Smooth muscle cell (in vitro differentiated cells): ENCODE results near the gene ATP13A1. TPM values are rescaled to one million over a fixed set of nuclear protein-coding genes. Genes with fewer than 3 reads are reported as not detected.
A peak's percentile ranks its signal among the peaks of the same experiment; 100 is the strongest.
"Not testable (repeated sequence)": the region's sequence is repeated elsewhere in the genome, so short reads cannot be mapped to it uniquely, and the experiment has no call there.

Source experiments
- DNase-seq: peaks from one replicate; lab custom pipeline; 2025; ENCODE audit not compliant: unreplicated experiment; lab: John Stamatoyannopoulos, UW
- H2AFZ ChIP-seq: fragments of 200-600 bp; sonication (generic); 2 replicates; pipeline ENCODE4 v1.6.0; 2016; ENCODE audit warnings: antibody characterized with exemption, low read depth, mild to moderate bottlenecking
- H3F3A ChIP-seq: fragments of 200-600 bp; sonication (generic); 2 replicates; pipeline ENCODE4 v1.6.0; 2017; ENCODE audit warnings: antibody characterized with exemption, low read depth
- H3K27ac ChIP-seq: fragments of 200-600 bp; sonication (generic); 2 replicates; pipeline ENCODE4 v1.5.1; 2016; ENCODE audit warnings: low read depth, mild to moderate bottlenecking
- H3K27me3 ChIP-seq: fragments of 200-600 bp; sonication (generic); 2 replicates; pipeline ENCODE4 v1.6.1; 2016; ENCODE audit warnings: low read depth, mild to moderate bottlenecking
- H3K36me3 ChIP-seq: fragments of 200-600 bp; sonication (generic); 2 replicates; pipeline ENCODE4 v1.5.1; 2016; ENCODE audit warnings: low read depth
- H3K4me1 ChIP-seq: fragments of 200-600 bp; sonication (generic); 2 replicates; pipeline ENCODE4 v1.5.1; 2016; ENCODE audit warnings: low read depth
- H3K4me2 ChIP-seq: fragments of 200-600 bp; sonication (generic); 2 replicates; pipeline ENCODE4 v1.6.0; 2016; ENCODE audit warnings: mild to moderate bottlenecking
- H3K4me3 ChIP-seq: fragments of 200-600 bp; sonication (generic); 2 replicates; pipeline ENCODE4 v1.5.1; 2016; ENCODE audit warnings: mild to moderate bottlenecking
- H3K79me2 ChIP-seq: fragments of 200-600 bp; sonication (generic); 2 replicates; pipeline ENCODE4 v1.6.0; 2016; ENCODE audit warnings: low read depth, mild to moderate bottlenecking
- H3K9ac ChIP-seq: fragments of 200-600 bp; sonication (generic); 2 replicates; pipeline ENCODE4 v1.6.0; 2016; ENCODE audit warnings: low read depth
- H3K9me3 ChIP-seq: fragments of 200-600 bp; sonication (generic); replicated peaks from 2 replicates; pipeline ENCODE4 v1.5.1; 2016; ENCODE audit warnings: low read depth
- H4K20me1 ChIP-seq: fragments of 200-600 bp; sonication (generic); 2 replicates; pipeline ENCODE4 v1.6.0; 2016; ENCODE audit warnings: low read depth
- WGBS: methylation state at CpG from one replicate; pipeline ENCODE4 v1.1.7; 2016; ENCODE audit warnings: low lambda C conversion rate; 5-methylcytosine and 5-hydroxymethylcytosine counted together
- polyA plus RNA-seq: library from polyadenylated mRNA; unstranded; fragments of >200 nt; fragmentation: Nextera tagmentation; extraction: Ambion mirVana; gene quantifications from 2 replicates; pipeline ENCODE4 v1.2.1, GENCODE V29; 2016
- total RNA-seq: library from RNA; depleted of rRNA; stranded (reverse); fragments of >200 nt; gene quantifications from 2 replicates; pipeline ENCODE4 v1.2.3, GENCODE V29; 2014
- TF ChIP-seq, protein P1 (sequence below): fragments of 200-600 bp; sonication (generic); IDR thresholded peaks from 2 replicates; pipeline ENCODE4 v1.5.1; 2017; ENCODE audit warnings: borderline replicate concordance, mild to moderate bottlenecking, antibody characterized with exemption; ENCODE audit not compliant: insufficient read depth, poor library complexity, severe bottlenecking

ATP13A1 gene
- total and polyA plus RNA-seq, 2 experiments from 2014 or later = 48.1 to 51.4 TPM

- Histone ChIP-seq H3K36me3 (no peaks in the 10 kb centered on the region), H2AFZ (peak within 1 kb of the TSS; percentile 75), H3K9ac (peak within 1 kb of the TSS; percentile 71), H3K4me3 (peak within 1 kb of the TSS; percentile 83), H3K27me3 (no peaks in the 10 kb centered on the region), H4K20me1 (no peaks in the 10 kb centered on the region), H3K27ac (peak within 1 kb of the TSS; percentile 28), H3F3A (no peaks in the 10 kb centered on the region), H3K4me1 (peaks cover 9% of the 10 kb centered on the region), H3K79me2 (peaks cover 7% of the 10 kb centered on the region), H3K9me3 (no peaks in the 10 kb centered on the region), H3K4me2 (peak within 1 kb of the TSS; percentile 95)
- WGBS = 9% methylated on average over 36 of the region's 36 CpGs
- DNase-seq = peak; percentile 51
- TF ChIP-seq, protein P1, sequence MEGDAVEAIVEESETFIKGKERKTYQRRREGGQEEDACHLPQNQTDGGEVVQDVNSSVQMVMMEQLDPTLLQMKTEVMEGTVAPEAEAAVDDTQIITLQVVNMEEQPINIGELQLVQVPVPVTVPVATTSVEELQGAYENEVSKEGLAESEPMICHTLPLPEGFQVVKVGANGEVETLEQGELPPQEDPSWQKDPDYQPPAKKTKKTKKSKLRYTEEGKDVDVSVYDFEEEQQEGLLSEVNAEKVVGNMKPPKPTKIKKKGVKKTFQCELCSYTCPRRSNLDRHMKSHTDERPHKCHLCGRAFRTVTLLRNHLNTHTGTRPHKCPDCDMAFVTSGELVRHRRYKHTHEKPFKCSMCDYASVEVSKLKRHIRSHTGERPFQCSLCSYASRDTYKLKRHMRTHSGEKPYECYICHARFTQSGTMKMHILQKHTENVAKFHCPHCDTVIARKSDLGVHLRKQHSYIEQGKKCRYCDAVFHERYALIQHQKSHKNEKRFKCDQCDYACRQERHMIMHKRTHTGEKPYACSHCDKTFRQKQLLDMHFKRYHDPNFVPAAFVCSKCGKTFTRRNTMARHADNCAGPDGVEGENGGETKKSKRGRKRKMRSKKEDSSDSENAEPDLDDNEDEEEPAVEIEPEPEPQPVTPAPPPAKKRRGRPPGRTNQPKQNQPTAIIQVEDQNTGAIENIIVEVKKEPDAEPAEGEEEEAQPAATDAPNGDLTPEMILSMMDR = no peak
Measured at GRCh38 chr19:19668230-19669012, 4.9 kb upstream of the ATP13A1 start, which contains the start of gene ZNF101. ZNF101 (plus strand) TSS chr19:19668839; CDS start chr19:19668964, 125 bp downstream.

GRCh38 chr19:19665420-19665948 is 2.0 kb upstream of the ATP13A1 start:
- Histone ChIP-seq H4K20me1 (peaks cover 20% of the 10 kb centered on the region), H3K79me2 (peaks cover 35% of the 10 kb centered on the region), H3K4me1 (peaks cover 23% of the 10 kb centered on the region)
- H3F3A ChIP-seq, H3K9ac ChIP-seq, H2AFZ ChIP-seq, H3K9me3 ChIP-seq, H3K36me3 ChIP-seq, H3K4me3 ChIP-seq, DNase-seq, H3K27me3 ChIP-seq, H3K27ac ChIP-seq, H3K4me2 ChIP-seq: not testable (repeated sequence)
- WGBS = 97% methylated on average over 22 of the region's 22 CpGs

DNA sequence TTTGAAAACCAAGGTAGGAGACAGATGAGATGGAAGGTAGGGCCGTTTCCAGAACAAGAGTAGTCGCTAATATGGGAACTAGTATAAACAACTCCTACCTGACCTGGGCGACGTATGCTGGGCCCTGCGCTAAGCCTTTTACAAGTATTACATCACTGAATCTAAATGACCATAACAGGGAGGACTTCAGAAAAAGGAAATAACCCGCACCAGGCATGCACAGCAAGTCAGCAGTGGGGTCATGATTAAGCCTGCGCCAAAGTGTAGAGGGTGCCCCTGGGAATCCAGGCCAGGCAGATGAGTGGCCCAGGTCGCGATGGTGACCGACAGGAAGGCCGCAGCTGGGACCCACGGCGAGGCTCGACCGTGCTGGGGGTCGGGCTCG is 613 bp downstream of the ATP13A1 start:
- H3K9me3 ChIP-seq = no peaks in the 10 kb centered on the region
- peak overlapping the region; percentile 74 for H3K9ac ChIP-seq
- no peaks in the 10 kb centered on the region for H3K36me3 ChIP-seq
- H3K4me2 ChIP-seq = peak overlapping the region; percentile 95
- peak overlapping the region; percentile 65 for H3K4me3 ChIP-seq
- no peaks in the 10 kb centered on the region for H3F3A ChIP-seq
- H2AFZ ChIP-seq = no peak overlapping the region
- TF ChIP-seq, protein P1 = no peak
- peaks cover 34% of the 10 kb centered on the region for H3K79me2 ChIP-seq
- H3K27me3 ChIP-seq = no peaks in the 10 kb centered on the region
- DNase-seq = no peak
- H3K4me1 ChIP-seq = peaks cover 15% of the 10 kb centered on the region
- H4K20me1 ChIP-seq = peaks cover 31% of the 10 kb centered on the region
- 10% methylated on average over 17 of the region's 17 CpGs for WGBS
- peak overlapping the region; percentile 67 for H3K27ac ChIP-seq

DNA sequence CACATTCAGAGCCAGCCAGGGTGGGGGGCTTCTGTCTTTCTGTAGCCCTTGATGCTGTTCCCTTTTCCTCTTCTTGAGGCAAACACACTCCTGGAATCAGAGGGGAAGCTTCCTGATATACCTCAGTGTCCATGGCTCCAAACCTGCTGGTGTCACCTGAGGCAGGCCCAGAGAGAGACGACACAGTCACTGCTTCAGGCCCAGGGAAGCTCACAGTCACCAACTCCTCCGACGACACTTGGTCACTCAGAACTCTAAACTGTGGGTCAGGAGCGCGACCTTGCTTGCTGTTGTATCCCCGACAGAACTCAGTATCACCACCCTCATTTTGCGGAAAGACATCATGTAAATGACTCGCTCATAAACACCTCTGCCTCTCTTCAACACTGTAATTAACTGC is 1.1 kb downstream of the ATP13A1 start:
- Histone ChIP-seq H3K4me1 (peaks cover 15% of the 10 kb centered on the region), H3K9ac (peak overlapping the region; percentile 74), H3K27ac (no peak overlapping the region), H3K79me2 (peaks cover 34% of the 10 kb centered on the region), H3F3A (no peaks in the 10 kb centered on the region), H3K4me3 (peak overlapping the region; percentile 65), H4K20me1 (peaks cover 31% of the 10 kb centered on the region), H3K9me3 (no peaks in the 10 kb centered on the region), H3K36me3 (no peaks in the 10 kb centered on the region), H3K4me2 (peak overlapping the region; percentile 95), H3K27me3 (no peaks in the 10 kb centered on the region), H2AFZ (no peak overlapping the region)
- 79% methylated on average over 8 of the region's 8 CpGs for WGBS
- DNase-seq = no peak
- TF ChIP-seq, protein P1 = no peak
